ENCODE measurements around the gene HNRNPH2.

Gene HNRNPH2

GRCh38 chrX:101398694-101399093, 9.3 kb upstream of the HNRNPH2 start:
- no peak for DNase-seq

- no peak for DNase-seq
Measured at GRCh38 chrX:101399825-101400224, 8.2 kb upstream of the HNRNPH2 start.

GRCh38 chrX:101407167-101407747, 765 bp upstream of the HNRNPH2 start:
- DNase-seq = no peak

- no peak for DNase-seq
Measured at GRCh38 chrX:101408532-101408841, 465 bp downstream of the HNRNPH2 start.

- no peak for DNase-seq
Measured at GRCh38 chrX:101409043-101409442, 1.0 kb downstream of the HNRNPH2 start.

GRCh38 chrX:101410461-101410860, 2.4 kb downstream of the HNRNPH2 start:
- DNase-seq = no peak

GRCh38 chrX:101411984-101412383, 4.0 kb downstream of the HNRNPH2 start:
- DNase-seq = no peak

- DNase-seq = peak; percentile 28
Measured at GRCh38 chrX:101415180-101416145, 7.4 kb downstream of the HNRNPH2 start.

GRCh38 chrX:101416691-101417090, 8.7 kb downstream of the HNRNPH2 start:
- DNase-seq = no peak

- no peak for DNase-seq
Measured at GRCh38 chrX:101417190-101417589, 9.2 kb downstream of the HNRNPH2 start.

GRCh38 chrX:101417981-101418841, 10.2 kb downstream of the HNRNPH2 start:
- no peak for DNase-seq

- no peak for DNase-seq
Measured at GRCh38 chrX:101419489-101419888, 11.5 kb downstream of the HNRNPH2 start.

- DNase-seq = no peak
Measured at GRCh38 chrX:101427954-101428353, 19.9 kb downstream of the HNRNPH2 start.

GRCh38 chrX:101429934-101430333, 21.9 kb downstream of the HNRNPH2 start:
- no peak for DNase-seq

- no peak for DNase-seq
Measured at GRCh38 chrX:101430457-101431078, 22.5 kb downstream of the HNRNPH2 start.

- no peak for DNase-seq
Measured at GRCh38 chrX:101442085-101442484, 34.1 kb downstream of the HNRNPH2 start.

- DNase-seq = no peak
Measured at GRCh38 chrX:101449279-101449678, 41.3 kb downstream of the HNRNPH2 start.

GRCh38 chrX:101450085-101450484, 42.1 kb downstream of the HNRNPH2 start:
- no peak for DNase-seq

GRCh38 chrX:101450961-101451360, 42.9 kb downstream of the HNRNPH2 start:
- DNase-seq = no peak

- no peak for DNase-seq
Measured at GRCh38 chrX:101452056-101452455, 44.0 kb downstream of the HNRNPH2 start.

- no peak for DNase-seq
Measured at GRCh38 chrX:101460669-101461068, 52.6 kb downstream of the HNRNPH2 start.

GRCh38 chrX:101462892-101463291, 54.9 kb downstream of the HNRNPH2 start:
- DNase-seq = no peak

Data from NCI-H187 treated with DMSO at 0.1 percent for 48 hours (cell line).